Iris pigment epithelial cell (primary cell): ENCODE results near the gene CNST.
"Not testable (repeated sequence)": the region's sequence is repeated elsewhere in the genome, so short reads cannot be mapped to it uniquely, and the experiment has no call there.

Experiments used
- DNase-seq: peaks from one replicate; pipeline ENCODE4 v3.0.0-alpha.2; 2011; ENCODE audit warnings: low read depth

The CNST gene

GRCh38 chr1:246583056-246583440 is 16.8 kb downstream of the CNST start:
- DNase-seq, result no peak

GRCh38 chr1:246583448-246584185 is 17.4 kb downstream of the CNST start:
- peak; percentile 75 for DNase-seq

GRCh38 chr1:246587032-246587431 is 20.8 kb downstream of the CNST start:
- DNase-seq, result no peak

- DNase-seq, result peak; percentile 83
Observed at GRCh38 chr1:246587606-246588005, 21.4 kb downstream of the CNST start.

GRCh38 chr1:246588159-246588721 is 22.0 kb downstream of the CNST start:
- peak; percentile 74 for DNase-seq

- DNase-seq, result not testable (repeated sequence)
Observed at GRCh38 chr1:246589919-246590318, 23.7 kb downstream of the CNST start.

GRCh38 chr1:246591047-246591446 is 24.8 kb downstream of the CNST start:
- DNase-seq, result no peak

GRCh38 chr1:246591504-246591903 is 25.2 kb downstream of the CNST start:
- no peak for DNase-seq

GRCh38 chr1:246591958-246592357 is 25.7 kb downstream of the CNST start:
- DNase-seq, result no peak

GRCh38 chr1:246592695-246593094 is 26.4 kb downstream of the CNST start:
- DNase-seq, result peak; percentile 82

GRCh38 chr1:246595146-246595545 is 28.9 kb downstream of the CNST start:
- no peak for DNase-seq

GRCh38 chr1:246597340-246597739 is 31.1 kb downstream of the CNST start:
- peak; percentile 73 for DNase-seq

GRCh38 chr1:246597971-246598370 is 31.7 kb downstream of the CNST start:
- DNase-seq, result no peak

GRCh38 chr1:246599315-246599714 is 33.1 kb downstream of the CNST start:
- DNase-seq, result no peak

- DNase-seq, result no peak
Observed at GRCh38 chr1:246600579-246600978, 34.3 kb downstream of the CNST start.

GRCh38 chr1:246602194-246602593 is 35.9 kb downstream of the CNST start:
- DNase-seq, result peak; percentile 54

GRCh38 chr1:246605231-246605630 is 39.0 kb downstream of the CNST start:
- DNase-seq, result not testable (repeated sequence)

GRCh38 chr1:246607462-246607861 is 41.2 kb downstream of the CNST start:
- no peak for DNase-seq

- DNase-seq, result peak; percentile 97
Observed at GRCh38 chr1:246608616-246609376, 42.5 kb downstream of the CNST start.

- DNase-seq, result no peak
Observed at GRCh38 chr1:246609632-246610031, 43.4 kb downstream of the CNST start.

GRCh38 chr1:246613096-246613758 is 47.0 kb downstream of the CNST start:
- no peak for DNase-seq

GRCh38 chr1:246617156-246617555 is 50.9 kb downstream of the CNST start:
- DNase-seq, result no peak

GRCh38 chr1:246617768-246618167 is 51.5 kb downstream of the CNST start:
- no peak for DNase-seq
